K562 (cell line): ENCODE results near the gene TCF3. TPM values are rescaled to one million over a fixed set of nuclear protein-coding genes. Genes with fewer than 3 reads are reported as not detected.
A peak's percentile ranks its signal among the peaks of the same experiment; 100 is the strongest.

Experiments used
- ARID1B ChIP-seq: fragments of 450-650 bp; IDR thresholded peaks from 2 replicates; pipeline ENCODE4 v1.6.1; 2016; ENCODE audit warnings: antibody characterized with exemption, mild to moderate bottlenecking, inconsistent platforms
- BRF1 ChIP-seq: IDR thresholded peaks from 3 replicates; pipeline ENCODE4 v1.6.1; 2011; ENCODE audit warnings: borderline replicate concordance, mild to moderate bottlenecking; ENCODE audit not compliant: insufficient read length; ENCODE audit errors: extremely low read depth
- CREM ChIP-seq: IDR thresholded peaks from 2 replicates; pipeline ENCODE4 v1.6.1; 2014; ENCODE audit warnings: antibody characterized with exemption, low read depth
- ETS2 ChIP-seq: IDR thresholded peaks from 2 replicates; pipeline ENCODE4 v1.6.1; 2016; ENCODE audit warnings: borderline replicate concordance, missing genetic modification characterization, mild to moderate bottlenecking, moderate library complexity, missing compliant biosample characterization; ENCODE audit not compliant: poor library complexity, severe bottlenecking
- GATA2 ChIP-seq: sonication (generic); formaldehyde crosslinking; IDR thresholded peaks from 2 replicates; pipeline ENCODE4 v1.4.0; 2020; ENCODE audit warnings: mild to moderate bottlenecking, missing genetic modification reagents
- HDAC8 ChIP-seq: fragments of 450-650 bp; IDR thresholded peaks from 2 replicates; pipeline ENCODE4 v1.6.1; 2016; ENCODE audit warnings: mild to moderate bottlenecking, missing genetic modification characterization, moderate library complexity, missing compliant biosample characterization
- HLTF ChIP-seq: fragments of 450-650 bp; IDR thresholded peaks from 2 replicates; pipeline ENCODE4 v1.6.1; 2016
- HNRNPL ChIP-seq: fragments of 200-400 bp; formaldehyde crosslinking; IDR thresholded peaks from 2 replicates; pipeline ENCODE4 v1.6.1; 2017; ENCODE audit warnings: low read depth, mild to moderate bottlenecking, low read length
- MAFK ChIP-seq: IDR thresholded peaks from 2 replicates; pipeline ENCODE4 v1.6.1; 2011; ENCODE audit warnings: low read length, improper control_type of control experiment
- NR1H2 ChIP-seq: sonication (generic); formaldehyde crosslinking; IDR thresholded peaks from 2 replicates; pipeline ENCODE4 v1.4.0; 2020; ENCODE audit warnings: mild to moderate bottlenecking, missing genetic modification reagents
- RFX5 ChIP-seq: IDR thresholded peaks from 2 replicates; pipeline ENCODE4 v1.6.1; 2011; ENCODE audit warnings: low read depth, mild to moderate bottlenecking, improper control_type of control experiment, low read length
- USF2 ChIP-seq: sonication (generic); formaldehyde crosslinking; IDR thresholded peaks from 2 replicates; pipeline ENCODE4 v1.5.0; 2020; ENCODE audit warnings: missing genetic modification reagents
- ZC3H8 ChIP-seq: fragments of 450-650 bp; IDR thresholded peaks from 2 replicates; pipeline ENCODE4 v1.6.1; 2017
- ZNF133 ChIP-seq: fragments of 250-450 bp; sonication (Bioruptor Pico); IDR thresholded peaks from 2 replicates; pipeline ENCODE4 v1.4.0; 2020; ENCODE audit warnings: mild to moderate bottlenecking
- ZNF134 ChIP-seq: fragments of 250-450 bp; sonication (Bioruptor Pico); conservative IDR thresholded peaks from 2 replicates; pipeline ENCODE4 v1.4.0; 2020
- ZNF143 ChIP-seq: sonication (generic); formaldehyde crosslinking; IDR thresholded peaks from 2 replicates; pipeline ENCODE4 v1.9.0; 2022; ENCODE audit warnings: mild to moderate bottlenecking, missing genetic modification reagents
- ZNF253 ChIP-seq: fragments of 250-450 bp; sonication (Bioruptor Pico); conservative IDR thresholded peaks from 2 replicates; pipeline ENCODE4 v1.6.1; 2021; ENCODE audit warnings: mild to moderate bottlenecking
- ZNF512 ChIP-seq: IDR thresholded peaks from 2 replicates; pipeline ENCODE4 v1.6.1; 2016; ENCODE audit warnings: missing genetic modification characterization, missing compliant biosample characterization
- ZNF717 ChIP-seq: fragments of 250-450 bp; sonication (Bioruptor Pico); IDR thresholded peaks from 2 replicates; pipeline ENCODE4 v1.5.0; 2021
- polyA plus RNA-seq, 8 experiments: library from polyadenylated mRNA; depleted of rRNA in 4 of 8; stranded (reverse) in 5 of 8; unstranded in 3 of 8; fragments of >200 nt; fragmentation: Nextera tagmentation in 2 of 8; fragmentation: Illumina TruSeq in 1 of 8; extraction: Ambion mirVana in 2 of 8; extraction: Trizol in 1 of 8; gene quantifications; 2 replicates each; pipeline versions ENCODE4 v1.2.1 to v1.2.3, GENCODE V29; 2011 to 2014; ENCODE audit warnings: inconsistent platforms in 1 of 8, missing spikeins in 1 of 8
- total RNA-seq, 7 experiments: library from RNA; depleted of rRNA in 6 of 7; stranded (reverse); fragments of >200 nt in 6 of 7; fragmentation: Illumina TruSeq in 2 of 7; extraction: Trizol in 2 of 7; gene quantifications; 2 replicates each; pipeline versions ENCODE4 v1.2.1 to v1.2.3, GENCODE V29; 2011 to 2021; ENCODE audit warnings: low replicate concordance in 1 of 7
- TF ChIP-seq, protein P1 (sequence below), 2 experiments: IDR thresholded peaks; 2 replicates each; pipeline ENCODE4 v1.6.1; 2011; ENCODE audit warnings: borderline replicate concordance in 1 of 2, control low read depth in 1 of 2, low read depth in 1 of 2, low read length in 1 of 2, mild to moderate bottlenecking in 1 of 2, mixed read lengths in 1 of 2, moderate library complexity in 1 of 2; ENCODE audit not compliant: insufficient read depth in 1 of 2, insufficient read length in 1 of 2, poor library complexity in 1 of 2, severe bottlenecking in 1 of 2; ENCODE audit errors: extremely low read depth in 1 of 2
- TF ChIP-seq, protein P2 (sequence below), 2 experiments: fragments of 450-650 bp in 1 of 2; sonication (generic) in 1 of 2; formaldehyde crosslinking; conservative IDR thresholded peaks; 2 replicates each; pipeline versions ENCODE4 v1.4.0 to v1.8.1; 2020 to 2022; ENCODE audit warnings: mild to moderate bottlenecking in 1 of 2, missing genetic modification reagents in 1 of 2

Gene TCF3
- total and polyA plus RNA-seq, 9 of the 15 experiments (the other 6 are each of a cell fraction or from before 2014, with no cell fraction given), result 5.6 to 259 (median 84.0) TPM

DNA sequence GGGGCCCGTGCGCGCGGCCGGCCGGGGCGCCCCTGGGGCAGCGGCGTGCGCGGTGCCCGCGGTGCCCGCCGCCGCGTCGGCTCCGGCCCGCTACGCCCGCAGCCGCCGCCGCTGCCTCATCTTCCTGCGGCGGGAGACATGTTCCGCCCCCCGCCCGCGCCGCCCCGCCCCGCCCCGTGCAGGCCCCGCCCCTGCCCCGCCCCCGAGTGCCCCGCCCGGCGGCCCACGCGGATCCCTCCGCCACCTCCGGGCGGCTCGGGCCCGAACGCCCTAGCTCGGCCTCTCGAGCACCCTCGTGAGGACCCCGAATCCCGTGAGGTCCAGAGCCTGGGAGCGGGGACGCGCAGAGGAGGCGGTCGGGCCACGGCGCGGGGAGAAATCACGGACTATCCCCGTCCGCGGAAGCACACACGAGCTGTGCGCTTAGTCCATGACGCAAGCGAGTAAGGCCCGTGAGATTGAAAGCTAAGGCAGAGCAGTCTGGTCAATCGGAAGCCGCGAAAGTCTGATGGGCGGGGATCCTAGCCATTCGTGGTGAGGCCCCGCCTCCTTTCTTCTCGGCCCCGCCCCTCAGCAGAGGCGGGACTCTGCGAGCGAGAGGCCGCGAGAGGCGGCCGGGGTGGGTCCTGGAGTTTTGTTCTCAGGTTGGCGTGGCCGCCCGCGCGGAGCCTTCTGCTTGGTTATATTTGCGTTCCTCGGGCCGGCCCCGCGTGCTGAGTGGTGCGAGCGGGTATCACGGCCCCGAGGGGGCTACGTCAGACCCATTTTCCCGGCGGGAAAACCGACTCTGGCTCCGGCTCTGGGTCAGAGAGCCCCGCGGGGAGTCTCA, at the start of gene TCF3 (continued):
- TF ChIP-seq, protein P1, sequence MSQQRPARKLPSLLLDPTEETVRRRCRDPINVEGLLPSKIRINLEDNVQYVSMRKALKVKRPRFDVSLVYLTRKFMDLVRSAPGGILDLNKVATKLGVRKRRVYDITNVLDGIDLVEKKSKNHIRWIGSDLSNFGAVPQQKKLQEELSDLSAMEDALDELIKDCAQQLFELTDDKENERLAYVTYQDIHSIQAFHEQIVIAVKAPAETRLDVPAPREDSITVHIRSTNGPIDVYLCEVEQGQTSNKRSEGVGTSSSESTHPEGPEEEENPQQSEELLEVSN (IDR thresholded peaks at IDR 0.05; ENCODE audit: borderline replicate concordance in 1 of 2, extremely low read depth in 1 of 2, insufficient read depth in 1 of 2, insufficient read length in 1 of 2, low read depth in 1 of 2, low read length in 1 of 2, poor library complexity in 1 of 2, severe bottlenecking in 1 of 2), result peak in 1 of 2 experiments; percentile 45
- peak; percentile 45 for TF ChIP-seq ARID1B
- TF ChIP-seq ZNF143, result no peak
- no peak for TF ChIP-seq HDAC8 (tag)
- TF ChIP-seq, protein P2, sequence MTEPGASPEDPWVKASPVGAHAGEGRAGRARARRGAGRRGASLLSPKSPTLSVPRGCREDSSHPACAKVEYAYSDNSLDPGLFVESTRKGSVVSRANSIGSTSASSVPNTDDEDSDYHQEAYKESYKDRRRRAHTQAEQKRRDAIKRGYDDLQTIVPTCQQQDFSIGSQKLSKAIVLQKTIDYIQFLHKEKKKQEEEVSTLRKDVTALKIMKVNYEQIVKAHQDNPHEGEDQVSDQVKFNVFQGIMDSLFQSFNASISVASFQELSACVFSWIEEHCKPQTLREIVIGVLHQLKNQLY (CRISPR knock-in tag; conservative IDR thresholded peaks at IDR 0.05), result no peak
- TF ChIP-seq ZNF717 (CRISPR knock-in tag), result no peak
- TF ChIP-seq HNRNPL, result 0 out of 2 replicates have a peak, but pooled peaks have one; percentile 59
- TF ChIP-seq ZNF134 (CRISPR knock-in tag), result no peak
- TF ChIP-seq ZNF133 (CRISPR knock-in tag), result no peak; the same call in 1 of the 2 replicates
- 0 out of 2 replicates have a peak, but pooled peaks have one; percentile 3 for TF ChIP-seq MAFK
- TF ChIP-seq ZNF253 (CRISPR knock-in tag), result no peak
- no peak for TF ChIP-seq ZC3H8
- TF ChIP-seq ZNF512 (tag), result no peak
- peak; percentile 97 for TF ChIP-seq CREM
- TF ChIP-seq RFX5, result no peak
- no peak for TF ChIP-seq USF2 (CRISPR knock-in tag)
- no peak for TF ChIP-seq GATA2
- TF ChIP-seq ETS2 (tag), result no peak
- no peak for TF ChIP-seq NR1H2 (CRISPR knock-in tag)
- TF ChIP-seq BRF1, result no peak
- peak; percentile 86; the same call in 1 of the 2 replicates for TF ChIP-seq HLTF
